Measurements from ENCODE around the gene RBM4B. TPM values are rescaled to one million over a fixed set of nuclear protein-coding genes. Genes with fewer than 3 reads are reported as not detected.
A peak's percentile ranks its signal among the peaks of the same experiment; 100 is the strongest.

The RBM4B gene
- total RNA-seq, 1 donor from 2014 or later, result 22.2 TPM

GRCh38 chr11:66686801-66687750, 9.4 kb upstream of the RBM4B start:
- DNase-seq (ENCODE audit: low read depth in 2 of 2), result no peak

DNA sequence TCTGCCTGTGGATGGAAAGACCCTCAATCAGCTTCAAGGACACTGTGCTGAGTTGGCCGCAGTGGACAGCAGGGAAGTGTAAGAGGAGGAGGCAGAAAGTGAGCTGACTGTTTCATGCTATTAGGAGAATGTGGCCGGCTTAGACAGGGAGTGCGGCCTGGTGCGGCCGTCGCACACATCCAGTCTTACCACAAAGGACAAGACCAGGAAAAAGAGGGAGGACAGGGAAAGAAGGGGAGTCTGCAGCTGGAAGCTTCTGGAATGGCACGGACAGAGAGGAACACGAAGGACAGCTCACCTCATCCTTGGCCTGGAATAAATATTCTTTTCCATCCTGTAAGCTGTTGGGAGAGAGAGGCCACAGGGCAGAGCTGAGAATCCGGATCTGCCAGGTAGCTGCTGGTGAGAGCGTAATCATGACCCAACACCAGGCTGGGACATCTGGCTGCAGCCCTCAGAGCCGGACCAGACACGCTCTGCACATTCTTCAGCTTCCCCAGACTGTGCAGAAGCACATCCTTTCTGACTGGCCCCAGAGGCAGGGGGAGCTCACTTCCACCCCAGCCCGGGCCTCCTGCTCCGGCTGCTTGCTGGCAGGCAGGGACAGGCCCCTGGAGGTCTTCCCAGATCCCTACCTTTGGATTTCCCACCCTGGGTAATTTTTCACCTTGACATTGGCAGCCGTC, 8.6 kb upstream of the RBM4B start:
- no peak for DNase-seq (ENCODE audit: low read depth in 2 of 2)

DNA sequence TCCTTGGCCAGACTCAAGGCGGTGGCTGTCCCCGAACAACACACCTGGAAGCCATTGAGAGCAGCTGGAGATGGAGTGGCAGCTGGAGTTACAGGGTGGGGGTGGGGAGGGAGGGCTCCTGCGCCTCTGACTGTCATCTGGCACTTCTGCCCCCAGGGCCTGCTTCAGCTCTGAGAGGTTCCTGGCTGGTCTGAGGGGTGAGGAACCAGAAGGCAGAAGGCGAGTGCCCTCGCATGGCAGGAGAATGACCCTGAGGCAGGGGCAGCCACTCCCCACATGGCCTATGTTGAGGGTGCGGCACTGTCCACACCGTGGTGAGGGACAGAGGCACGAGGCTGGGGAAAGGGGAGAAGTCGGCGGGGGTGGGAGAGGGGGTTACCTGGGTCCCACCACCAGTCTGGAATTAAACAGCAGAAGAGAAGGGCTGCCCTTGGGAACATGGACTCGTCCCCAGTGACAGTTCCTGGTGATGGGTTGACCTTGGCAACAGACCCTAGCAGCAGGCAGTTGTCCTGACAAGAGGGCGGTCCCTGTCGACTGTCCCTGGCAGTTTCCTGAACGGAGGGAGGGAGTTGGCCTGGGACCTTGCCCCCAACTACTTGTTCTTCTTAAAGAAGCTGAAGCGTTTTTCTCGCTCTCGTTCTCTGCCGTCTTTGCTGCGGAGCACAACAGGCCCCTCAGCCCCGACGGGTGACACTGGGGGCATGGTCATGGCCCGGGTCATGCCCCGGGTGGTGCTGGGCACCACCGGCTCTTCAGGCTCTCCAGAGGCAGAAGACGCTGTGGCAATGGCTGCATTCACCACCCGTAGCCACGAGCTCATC, 7.8 kb upstream of the RBM4B start:
- DNase-seq (ENCODE audit: low read depth in 2 of 2), result no peak

GRCh38 chr11:66684635-66685034, 6.9 kb upstream of the RBM4B start:
- no peak for DNase-seq (ENCODE audit: low read depth in 2 of 2)

DNA sequence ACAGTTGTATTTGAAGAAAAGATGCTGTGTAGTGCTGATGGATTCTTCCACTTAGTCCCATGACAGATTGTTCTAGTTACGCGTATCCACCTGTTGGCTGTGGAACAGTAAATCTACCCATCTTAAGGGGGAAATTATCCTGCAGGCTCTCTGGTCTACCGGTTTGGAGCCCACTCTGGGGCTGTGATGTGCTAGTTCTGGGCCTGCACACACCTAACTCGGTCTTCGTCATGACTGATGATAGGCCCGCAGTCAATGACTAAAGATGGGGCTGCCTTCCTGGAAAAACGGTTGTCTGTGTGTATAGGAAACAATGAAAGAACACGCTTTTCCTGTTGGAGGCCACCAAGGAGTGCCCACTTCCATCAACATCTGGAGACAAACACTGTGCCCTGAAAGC, 6.2 kb upstream of the RBM4B start:
- no peak for DNase-seq (ENCODE audit: low read depth in 2 of 2)

DNA sequence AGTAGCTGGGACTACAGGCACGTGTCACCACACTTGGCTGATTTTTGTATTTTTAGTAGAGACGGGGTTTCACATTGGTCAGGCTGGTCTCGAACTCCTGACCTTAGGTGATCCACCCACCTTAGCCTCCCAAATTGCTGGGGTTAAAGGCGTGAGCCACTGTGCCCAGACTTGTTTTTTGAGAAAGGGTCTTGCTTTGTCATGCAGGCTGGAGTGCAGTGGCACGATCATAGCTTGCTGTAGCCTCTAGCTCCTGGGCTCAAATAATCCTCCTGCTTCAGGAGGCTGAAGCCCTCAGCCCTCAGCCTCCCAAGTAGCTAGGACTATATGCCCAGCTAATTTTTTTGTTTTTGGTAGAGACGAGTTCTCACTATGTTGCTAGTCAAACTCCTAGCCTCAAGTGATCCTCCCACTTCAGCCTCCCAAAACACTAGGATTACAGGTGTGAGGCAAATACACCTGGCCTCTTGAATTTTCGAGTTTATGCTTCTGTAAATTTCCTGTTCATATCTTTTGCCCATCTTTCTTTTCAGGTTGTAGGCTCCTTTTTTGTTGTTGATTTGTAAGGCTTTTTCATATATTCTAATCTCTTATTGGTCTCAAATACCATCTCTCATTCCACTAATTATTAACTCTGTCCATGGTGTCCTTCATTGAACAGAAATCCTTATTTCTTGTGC, 3.4 kb upstream of the RBM4B start:
- no peak for DNase-seq (ENCODE audit: low read depth in 2 of 2)

- DNase-seq (ENCODE audit: low read depth in 2 of 2), result peak in 1 of 2 donors; percentile 22
Observed at GRCh38 chr11:66676931-66677598, 622 bp downstream of the RBM4B start.

DNA sequence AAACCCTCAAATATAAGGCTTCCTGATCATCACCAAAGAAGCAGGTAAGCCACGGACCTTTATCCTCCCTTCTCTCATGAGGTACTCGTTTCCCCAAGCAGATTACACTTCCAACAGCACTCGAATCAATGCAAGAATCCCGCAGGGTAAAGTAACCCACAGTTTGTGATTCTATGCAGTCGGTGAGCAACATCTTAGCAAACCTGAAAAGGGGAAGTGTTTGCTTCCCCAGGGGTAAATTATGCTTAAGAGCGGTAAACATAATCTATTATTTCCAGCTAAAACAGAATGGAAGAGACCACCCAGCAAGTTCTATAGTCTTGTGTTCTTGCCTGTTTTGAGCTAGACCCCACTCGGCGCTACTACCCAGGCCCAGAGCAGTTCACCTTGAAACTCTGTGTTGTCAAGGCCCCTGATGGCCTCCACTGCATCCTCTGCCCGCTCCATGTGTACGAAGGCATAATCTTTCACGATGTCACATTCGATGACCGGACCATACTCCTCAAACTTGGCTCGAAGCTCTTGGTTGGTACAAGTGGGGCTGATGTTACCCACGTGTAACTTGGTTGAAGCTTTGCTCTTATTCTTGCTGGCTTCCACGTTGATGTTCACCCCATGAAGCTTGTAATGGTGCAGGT, 1.3 kb downstream of the RBM4B start:
- DNase-seq (ENCODE audit: low read depth in 2 of 2), result no peak

DNA sequence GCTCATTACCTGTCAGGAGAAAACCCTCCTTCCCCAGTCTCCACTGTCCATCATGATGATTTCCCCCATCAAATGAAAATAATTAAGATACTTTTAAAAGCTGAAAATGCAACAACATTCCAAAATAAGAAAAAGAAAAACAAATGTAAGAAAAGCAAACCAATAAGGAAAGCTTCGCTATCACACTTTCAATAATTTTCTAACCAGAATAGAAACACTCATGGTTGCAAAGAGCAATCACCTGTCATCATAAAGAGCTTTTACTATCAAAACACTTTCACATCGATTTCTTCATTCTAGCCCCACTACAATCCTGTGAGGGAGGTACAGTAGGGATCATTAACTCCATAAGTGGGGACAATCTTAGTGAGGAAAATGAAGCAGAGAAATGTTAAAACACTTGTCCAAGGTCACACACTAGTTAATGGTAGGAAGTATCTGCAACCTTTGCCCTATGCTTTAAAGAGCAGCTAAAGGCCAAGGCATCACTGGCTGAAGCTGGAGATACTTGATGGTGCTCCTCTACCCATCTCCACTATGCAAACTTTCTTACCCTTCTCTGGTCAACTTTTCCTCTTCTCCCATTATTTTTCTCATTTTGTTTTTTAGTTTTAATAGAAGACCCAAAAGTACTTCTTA, 2.6 kb downstream of the RBM4B start:
- no peak for DNase-seq (ENCODE audit: low read depth in 2 of 2)

- DNase-seq (ENCODE audit: low read depth in 2 of 2), result no peak
Observed at GRCh38 chr11:66670816-66671215, 6.9 kb downstream of the RBM4B start.

DNA sequence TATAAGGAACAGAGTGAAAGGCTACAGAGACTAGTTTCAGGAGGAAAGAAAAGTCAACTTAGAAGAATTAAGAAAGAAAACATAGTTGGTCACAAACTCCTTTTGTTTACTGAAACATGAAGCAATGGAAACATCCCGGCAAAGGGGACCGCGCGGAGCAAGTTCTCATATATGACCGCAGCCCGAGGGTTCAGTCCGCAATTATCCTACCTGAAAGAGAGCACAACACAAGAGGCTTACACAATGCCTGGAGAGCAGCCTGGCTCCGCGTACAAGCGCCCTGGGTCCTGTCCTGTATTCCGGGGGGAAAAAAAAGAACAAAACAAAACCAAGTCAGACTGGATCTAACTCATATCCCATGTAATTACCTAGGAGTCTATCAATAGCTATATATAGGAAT, 12.3 kb downstream of the RBM4B start:
- no peak for DNase-seq (ENCODE audit: low read depth in 2 of 2)

DNA sequence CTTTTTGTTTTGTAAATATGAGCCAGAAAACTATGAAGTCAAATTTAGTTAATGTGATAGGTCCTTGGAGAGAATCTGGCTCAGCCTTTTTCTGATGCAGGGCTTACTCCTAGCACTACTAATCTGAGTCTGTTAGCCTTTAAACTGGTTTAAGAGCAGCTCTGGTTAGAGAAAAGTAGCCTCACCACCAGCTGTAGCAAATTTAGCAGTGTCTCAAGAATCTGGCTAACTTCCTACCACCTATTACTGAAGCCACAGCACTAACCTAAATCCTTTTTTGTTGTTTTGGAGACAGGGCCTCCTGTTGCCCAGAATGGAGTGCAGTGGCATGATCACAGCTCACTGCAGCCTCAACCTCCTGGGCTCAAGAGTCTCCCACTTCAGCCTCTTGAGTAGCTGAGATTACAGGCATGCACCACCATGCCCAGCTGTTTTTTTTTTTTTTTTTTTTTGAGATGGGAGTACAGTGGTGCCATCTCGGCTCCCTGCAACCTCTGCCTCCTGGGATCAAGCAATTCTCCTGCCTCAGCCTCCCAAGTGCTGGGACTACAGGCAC, 13.9 kb downstream of the RBM4B start:
- DNase-seq (ENCODE audit: low read depth in 2 of 2), result no peak

DNA sequence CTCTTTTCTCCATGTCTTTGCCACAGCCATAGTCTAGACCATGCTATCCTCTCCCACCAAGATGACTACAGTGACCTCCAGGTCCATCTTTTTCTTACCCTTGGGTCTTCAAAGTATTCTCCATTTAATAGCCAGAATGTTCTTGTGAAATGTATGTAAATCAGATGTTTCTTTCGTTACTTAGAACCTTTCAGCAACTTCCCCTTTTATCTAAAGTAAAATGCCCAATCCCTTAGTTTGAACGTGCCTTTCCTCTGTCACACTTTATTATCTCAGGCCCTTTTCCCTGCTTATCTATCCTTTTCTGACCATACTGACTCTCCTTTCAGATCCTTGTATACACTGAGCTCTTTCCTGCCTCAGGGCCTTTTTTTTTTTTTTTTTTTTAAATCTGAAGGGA, 17.9 kb downstream of the RBM4B start:
- no peak for DNase-seq (ENCODE audit: low read depth in 2 of 2)

DNA sequence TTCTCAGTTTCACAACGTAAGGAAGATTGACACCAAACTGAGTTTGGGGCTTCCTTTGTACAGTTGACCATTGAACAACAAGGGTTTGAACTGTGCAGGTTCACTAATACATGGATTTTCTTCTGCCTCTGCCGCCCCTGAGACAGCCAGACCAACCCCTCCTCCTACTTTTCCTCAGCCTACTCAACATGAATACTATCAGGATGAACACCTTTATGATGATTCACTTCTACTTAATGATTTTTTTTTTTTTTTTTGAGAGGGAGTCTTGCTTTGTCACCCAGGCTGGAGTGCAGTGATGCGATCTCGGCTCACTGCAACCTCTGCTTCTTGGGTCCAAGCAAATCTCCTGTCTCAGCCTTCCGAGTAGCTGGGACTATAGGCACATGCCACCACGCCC, 24.6 kb downstream of the RBM4B start:
- no peak for DNase-seq (ENCODE audit: low read depth in 2 of 2)

- no peak for DNase-seq (ENCODE audit: low read depth in 2 of 2)
Observed at GRCh38 chr11:66652651-66653050, 25.0 kb downstream of the RBM4B start.

DNA sequence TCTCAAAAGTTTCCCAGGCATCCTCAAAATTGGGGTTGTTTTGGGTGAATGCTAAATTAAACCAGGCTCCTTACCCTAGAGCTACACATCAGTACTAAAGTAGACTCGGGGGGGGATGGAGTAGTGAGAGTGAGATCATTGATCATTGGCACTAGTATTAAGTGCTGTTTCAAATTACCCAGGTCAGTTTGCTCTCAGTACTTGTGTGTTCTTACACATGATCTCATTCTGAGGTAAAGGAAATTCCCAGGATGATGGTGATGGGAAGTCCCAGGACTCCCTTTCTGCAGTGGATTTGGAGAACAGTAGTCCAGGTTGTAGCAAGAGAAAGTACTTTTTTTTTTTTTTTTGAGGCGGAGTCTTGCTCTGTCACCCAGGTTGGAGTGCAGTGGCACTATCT, 26.7 kb downstream of the RBM4B start:
- peak in 1 of 2 donors; percentile 25 for DNase-seq (ENCODE audit: low read depth in 2 of 2)

DNA sequence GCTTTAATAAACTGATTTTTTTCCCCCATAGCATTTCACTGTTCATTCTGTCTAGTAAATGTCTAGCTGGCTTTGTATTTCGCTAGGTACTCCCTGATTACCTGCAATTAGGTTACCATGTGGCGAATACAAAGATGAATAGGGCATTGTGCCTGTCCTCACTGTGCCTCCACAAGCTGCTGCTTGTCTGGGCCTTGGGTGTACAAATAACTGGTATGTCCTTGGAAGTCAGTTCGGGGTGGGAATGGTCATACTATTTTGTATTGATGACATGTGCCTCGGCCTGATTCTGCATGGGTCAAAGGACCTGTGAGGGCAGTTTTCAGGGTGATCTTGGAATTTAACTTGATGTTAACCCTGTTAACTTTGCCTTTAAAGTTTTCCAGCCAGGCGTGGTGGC, 27.8 kb downstream of the RBM4B start:
- no peak for DNase-seq (ENCODE audit: low read depth in 2 of 2)

DNA sequence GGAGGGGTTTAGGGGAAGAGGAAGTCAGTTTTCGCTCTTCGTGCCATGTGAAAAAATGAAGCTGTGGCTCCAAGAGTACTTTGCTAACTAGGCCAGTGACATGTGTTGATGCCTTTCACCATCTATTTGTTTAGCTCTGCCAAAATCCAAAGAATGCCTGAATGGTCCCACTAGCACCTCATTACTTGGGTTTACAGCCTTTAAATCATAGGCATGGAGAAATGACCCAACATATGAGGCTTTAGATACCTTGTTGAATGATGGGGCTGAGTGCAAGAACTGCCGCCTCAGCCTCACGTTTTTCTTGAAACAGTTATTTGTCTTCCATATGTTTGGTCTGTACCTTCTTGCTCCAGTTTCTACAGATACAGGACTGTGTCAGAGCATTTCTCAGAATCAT, 30.9 kb downstream of the RBM4B start:
- no peak for DNase-seq (ENCODE audit: low read depth in 2 of 2)

GRCh38 chr11:66643745-66644437, 33.8 kb downstream of the RBM4B start:
- DNase-seq (ENCODE audit: low read depth in 2 of 2), result no peak
